Peyer's patch (tissue), 4 donors: Measurements from ENCODE around the gene SMIM15. TPM values are rescaled to one million over a fixed set of nuclear protein-coding genes. Genes with fewer than 3 reads are reported as not detected.

ENCODE experiments used
- DNase-seq, 3 donors: peaks; one replicate each; pipeline ENCODE4 v3.0.0-alpha.2; 2017 to 2019
- H3K27ac ChIP-seq, 4 donors: fragments of 200-600 bp; sonication (generic); one replicate each; pipeline ENCODE4 v1.5.1; 2016 to 2019
- H3K27me3 ChIP-seq, 2 donors: fragments of 200-600 bp; sonication (generic); one replicate each; pipeline ENCODE4 v1.5.1; 2019
- H3K36me3 ChIP-seq, 3 donors: fragments of 200-600 bp; sonication (generic); one replicate each; pipeline ENCODE4 v1.5.1; 2016 to 2019
- H3K4me1 ChIP-seq, 4 donors: fragments of 200-600 bp; sonication (generic); one replicate each; pipeline ENCODE4 v1.5.1; 2016 to 2019
- H3K4me3 ChIP-seq, 4 donors: fragments of 200-600 bp; sonication (generic); 1 replicate in 3 of 4; 2 replicates in 1 of 4; pipeline ENCODE4 v1.5.1; 2016 to 2019; ENCODE audit warnings: mild to moderate bottlenecking in 1 of 4
- H3K9me3 ChIP-seq, 4 donors: fragments of 200-600 bp; sonication (generic); one replicate each; pipeline ENCODE4 v1.5.1; 2016 to 2019; ENCODE audit warnings: mild to moderate bottlenecking in 1 of 4
- POLR2A ChIP-seq, 2 donors: fragments of 450-650 bp; IDR thresholded peaks; one replicate each; pipeline ENCODE4 v1.5.1; 2017; ENCODE audit warnings: antibody characterized with exemption in 2 of 2, mild to moderate bottlenecking in 2 of 2, moderate library complexity in 2 of 2
- total RNA-seq, 4 donors: library from RNA; depleted of rRNA; stranded (reverse); fragments of >200 nt; gene quantifications; one replicate each; pipeline ENCODE4 v1.1.0, GENCODE V29; 2016
- TF ChIP-seq, protein P1 (sequence below), 6 experiments: fragments of 450-650 bp in 4 of 6; fragments of 200-600 bp in 2 of 6; sonication (generic) in 1 of 6; IDR thresholded peaks; one replicate each; pipeline ENCODE4 v1.5.1; 2017 to 2019; ENCODE audit warnings: antibody characterized with exemption in 6 of 6, mild to moderate bottlenecking in 3 of 6, moderate library complexity in 1 of 6

The SMIM15 gene
- 10 to 100 TPM; 23.9 to 55.1 (median 36.9) TPM for total RNA-seq

DNA sequence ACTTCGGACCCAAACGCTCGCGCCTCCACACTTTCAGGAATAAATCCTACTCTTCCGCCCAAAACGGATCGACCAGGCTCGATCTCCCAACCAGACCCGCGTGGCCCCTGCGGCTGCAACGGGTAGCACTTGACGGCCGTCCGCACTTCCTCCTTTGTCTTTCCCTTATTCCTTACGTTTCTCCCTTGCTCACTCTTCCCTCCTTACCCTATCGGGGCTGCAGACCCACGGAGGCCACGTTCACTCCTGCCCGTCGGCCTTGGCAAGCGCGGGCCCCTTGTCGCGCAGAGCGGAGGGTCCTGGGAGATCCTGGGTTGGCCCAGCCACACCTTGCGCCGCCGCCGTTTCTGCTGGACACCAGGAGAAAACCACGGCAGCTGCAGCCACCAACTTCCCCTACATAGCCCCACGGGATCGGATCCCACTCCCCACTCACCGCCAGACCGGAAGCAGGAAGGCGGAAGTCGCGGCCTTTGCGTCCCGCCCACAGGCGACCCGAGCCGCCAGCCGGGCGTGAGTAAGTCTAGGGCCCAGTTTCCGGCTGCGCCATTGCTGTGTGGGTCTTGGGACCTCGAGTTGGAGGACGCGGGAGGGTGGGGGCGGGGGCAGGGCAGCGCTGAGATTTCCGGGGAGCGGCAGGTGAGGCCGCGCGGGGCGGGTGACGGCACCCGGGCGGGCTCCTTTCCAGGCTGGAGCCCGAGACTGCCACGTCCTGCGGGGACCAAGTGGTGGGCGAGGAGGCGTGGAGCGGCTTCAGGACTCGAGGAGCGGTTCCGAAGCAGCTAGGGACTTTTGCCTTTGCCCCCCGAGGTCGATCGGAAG lies at the start of gene SMIM15:
Gene SMIM15 (minus strand): TSS at position 459 of the 822 bp plus-strand sequence. CDS start 2,297 bp downstream, outside the sequence.
- TF ChIP-seq POLR2A (IDR thresholded peaks at IDR 0.05), result peak; percentile 37 to 64
- TF ChIP-seq, protein P1, sequence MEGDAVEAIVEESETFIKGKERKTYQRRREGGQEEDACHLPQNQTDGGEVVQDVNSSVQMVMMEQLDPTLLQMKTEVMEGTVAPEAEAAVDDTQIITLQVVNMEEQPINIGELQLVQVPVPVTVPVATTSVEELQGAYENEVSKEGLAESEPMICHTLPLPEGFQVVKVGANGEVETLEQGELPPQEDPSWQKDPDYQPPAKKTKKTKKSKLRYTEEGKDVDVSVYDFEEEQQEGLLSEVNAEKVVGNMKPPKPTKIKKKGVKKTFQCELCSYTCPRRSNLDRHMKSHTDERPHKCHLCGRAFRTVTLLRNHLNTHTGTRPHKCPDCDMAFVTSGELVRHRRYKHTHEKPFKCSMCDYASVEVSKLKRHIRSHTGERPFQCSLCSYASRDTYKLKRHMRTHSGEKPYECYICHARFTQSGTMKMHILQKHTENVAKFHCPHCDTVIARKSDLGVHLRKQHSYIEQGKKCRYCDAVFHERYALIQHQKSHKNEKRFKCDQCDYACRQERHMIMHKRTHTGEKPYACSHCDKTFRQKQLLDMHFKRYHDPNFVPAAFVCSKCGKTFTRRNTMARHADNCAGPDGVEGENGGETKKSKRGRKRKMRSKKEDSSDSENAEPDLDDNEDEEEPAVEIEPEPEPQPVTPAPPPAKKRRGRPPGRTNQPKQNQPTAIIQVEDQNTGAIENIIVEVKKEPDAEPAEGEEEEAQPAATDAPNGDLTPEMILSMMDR (IDR thresholded peaks at IDR 0.05), result peak in 2 of 6 experiments; percentile 17 to 22
- H3K4me3 ChIP-seq, result peak within 1 kb of the TSS; percentile 72 to 88 (median 73)

GRCh38 chr5:61207884-61208283 lies 45.6 kb upstream of the SMIM15 start:
- Histone ChIP-seq H3K27me3 (no peaks in the 10 kb centered on the region), H3K4me3 (no peak overlapping the region)
- no peak for TF ChIP-seq POLR2A (IDR thresholded peaks at IDR 0.05)

More for the DNA sequence above, at the start of gene SMIM15:
- H3K27me3 ChIP-seq, result no peaks in the 10 kb centered on the region
- peak; percentile 85 to 95 (median 93) for DNase-seq
- no peaks in the 10 kb centered on the region for H3K9me3 ChIP-seq
- peaks cover 0 to 19% (median 0%) of the 10 kb centered on the region in 3 donors for H3K36me3 ChIP-seq
- H3K27ac ChIP-seq, result peak within 1 kb of the TSS; percentile 83 to 91 (median 88)
- H3K4me1 ChIP-seq, result peaks cover 0 to 20% (median 4%) of the 10 kb centered on the region in 4 donors

GRCh38 chr5:61205013-61205412 lies 42.7 kb upstream of the SMIM15 start:
- no peak overlapping the region for H3K4me3 ChIP-seq
- TF ChIP-seq, protein P1 (IDR thresholded peaks at IDR 0.05), result no peak
- TF ChIP-seq POLR2A (IDR thresholded peaks at IDR 0.05), result no peak
- H3K27ac ChIP-seq, result no peak overlapping the region
- no peak for DNase-seq
- no peaks in the 10 kb centered on the region for H3K36me3 ChIP-seq
- peaks cover 0 to 3% (median 0%) of the 10 kb centered on the region in 4 donors for H3K9me3 ChIP-seq
- H3K4me1 ChIP-seq, result no peaks in the 10 kb centered on the region
- H3K27me3 ChIP-seq, result no peaks in the 10 kb centered on the region

More at GRCh38 chr5:61207884-61208283, 45.6 kb upstream of the SMIM15 start:
- Histone ChIP-seq H3K36me3 (no peaks in the 10 kb centered on the region), H3K27ac (no peak overlapping the region), H3K4me1 (no peaks in the 10 kb centered on the region), H3K9me3 (peaks cover 0 to 3% (median 0%) of the 10 kb centered on the region in 4 donors)
- DNase-seq, result no peak

GRCh38 chr5:61202213-61202612 lies 39.9 kb upstream of the SMIM15 start:
- Histone ChIP-seq H3K4me1 (no peaks in the 10 kb centered on the region), H3K27me3 (no peaks in the 10 kb centered on the region), H3K27ac (no peak overlapping the region), H3K36me3 (no peaks in the 10 kb centered on the region), H3K9me3 (peaks cover 0 to 3% (median 0%) of the 10 kb centered on the region in 4 donors), H3K4me3 (no peak overlapping the region)
- DNase-seq, result no peak
- TF ChIP-seq POLR2A (IDR thresholded peaks at IDR 0.05), result no peak
- TF ChIP-seq, protein P1 (IDR thresholded peaks at IDR 0.05), result no peak

DNA sequence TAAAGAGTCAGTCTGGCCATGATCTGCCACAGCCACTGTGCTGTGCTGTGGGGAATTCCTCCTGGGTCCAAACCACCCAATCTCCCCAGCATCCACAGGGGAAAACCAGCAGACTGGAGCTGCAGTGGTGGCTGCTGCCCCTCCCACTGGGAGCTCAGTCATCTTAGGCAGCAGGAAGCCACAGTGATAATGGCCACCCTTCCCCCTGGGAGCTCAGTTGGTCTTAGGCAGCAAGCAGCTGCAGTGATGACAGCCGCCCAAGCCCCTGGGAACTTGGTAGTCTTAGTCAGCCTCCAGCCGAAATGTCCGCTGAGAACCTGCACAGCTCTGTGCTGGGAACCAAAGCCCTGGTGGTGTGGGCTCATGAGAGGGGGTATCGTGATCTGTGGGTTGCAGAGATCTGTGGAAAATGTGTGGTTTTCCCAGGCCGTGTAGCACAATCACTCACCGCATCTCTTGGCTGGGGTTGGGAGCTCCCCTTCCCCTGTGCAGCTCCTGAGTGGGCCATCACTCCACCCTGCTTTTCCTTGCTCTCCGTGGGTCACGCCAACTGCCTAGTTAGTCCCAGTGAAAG lies 38.4 kb upstream of the SMIM15 start:
- Histone ChIP-seq H3K27me3 (no peaks in the 10 kb centered on the region), H3K4me3 (no peak overlapping the region)

More for the DNA sequence above, 38.4 kb upstream of the SMIM15 start:
- Histone ChIP-seq H3K9me3 (peaks cover 0 to 3% (median 0%) of the 10 kb centered on the region in 4 donors), H3K36me3 (no peaks in the 10 kb centered on the region), H3K27ac (no peak overlapping the region), H3K4me1 (no peaks in the 10 kb centered on the region)
- TF ChIP-seq POLR2A (IDR thresholded peaks at IDR 0.05), result no peak
- TF ChIP-seq, protein P1 (IDR thresholded peaks at IDR 0.05), result no peak
- DNase-seq, result no peak
